ENCODE results near the gene INTS7.

DNA sequence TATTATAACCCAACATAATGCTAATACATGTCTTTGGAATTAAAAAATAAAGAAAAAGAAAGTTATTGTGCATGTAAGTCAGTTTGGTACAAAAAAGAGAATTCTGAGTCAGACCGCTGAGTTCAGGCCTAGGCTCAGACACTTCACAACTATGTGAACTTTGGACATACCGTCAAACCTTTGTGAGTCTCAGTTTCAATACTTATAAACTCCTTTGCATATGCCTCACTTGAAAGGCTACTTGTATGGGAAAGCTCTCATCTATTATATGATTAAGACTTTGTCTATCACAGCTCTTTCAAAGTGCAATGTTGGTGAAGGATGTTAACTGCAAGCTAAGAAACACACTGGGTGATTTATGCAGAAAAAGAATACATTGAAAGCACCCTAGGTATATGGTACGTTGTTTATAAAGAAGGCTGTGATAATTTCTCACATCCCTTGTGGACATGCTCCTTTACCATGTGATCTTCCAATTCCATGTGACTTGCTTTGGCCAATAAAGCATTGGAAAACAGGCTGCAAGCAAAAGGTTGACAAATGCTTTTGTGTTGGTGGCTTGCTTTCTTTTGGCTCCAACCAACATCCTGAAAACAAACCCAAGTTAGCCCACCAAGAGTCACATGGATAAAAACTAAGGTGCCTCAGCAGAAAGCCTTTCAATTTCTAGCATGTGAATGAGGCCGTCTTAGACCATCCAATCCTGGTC is 49.6 kb downstream of the INTS7 start:
- no peak for TF ChIP-seq POLR2AphosphoS5 (IDR thresholded peaks at IDR 0.05)
- TF ChIP-seq, protein P1, sequence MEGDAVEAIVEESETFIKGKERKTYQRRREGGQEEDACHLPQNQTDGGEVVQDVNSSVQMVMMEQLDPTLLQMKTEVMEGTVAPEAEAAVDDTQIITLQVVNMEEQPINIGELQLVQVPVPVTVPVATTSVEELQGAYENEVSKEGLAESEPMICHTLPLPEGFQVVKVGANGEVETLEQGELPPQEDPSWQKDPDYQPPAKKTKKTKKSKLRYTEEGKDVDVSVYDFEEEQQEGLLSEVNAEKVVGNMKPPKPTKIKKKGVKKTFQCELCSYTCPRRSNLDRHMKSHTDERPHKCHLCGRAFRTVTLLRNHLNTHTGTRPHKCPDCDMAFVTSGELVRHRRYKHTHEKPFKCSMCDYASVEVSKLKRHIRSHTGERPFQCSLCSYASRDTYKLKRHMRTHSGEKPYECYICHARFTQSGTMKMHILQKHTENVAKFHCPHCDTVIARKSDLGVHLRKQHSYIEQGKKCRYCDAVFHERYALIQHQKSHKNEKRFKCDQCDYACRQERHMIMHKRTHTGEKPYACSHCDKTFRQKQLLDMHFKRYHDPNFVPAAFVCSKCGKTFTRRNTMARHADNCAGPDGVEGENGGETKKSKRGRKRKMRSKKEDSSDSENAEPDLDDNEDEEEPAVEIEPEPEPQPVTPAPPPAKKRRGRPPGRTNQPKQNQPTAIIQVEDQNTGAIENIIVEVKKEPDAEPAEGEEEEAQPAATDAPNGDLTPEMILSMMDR (IDR thresholded peaks at IDR 0.05) = no peak

Measured in upper lobe of left lung (tissue), 4 donors.